Measurements from ENCODE around the gene GLYATL1B. TPM values are rescaled to one million over a fixed set of nuclear protein-coding genes. Genes with fewer than 3 reads are reported as not detected.
"Not testable (repeated sequence)": the region's sequence is repeated elsewhere in the genome, so short reads cannot be mapped to it uniquely, and the experiment has no call there.

Gene GLYATL1B
- total RNA-seq, 1 donor from 2014 or later, result not detected

DNA sequence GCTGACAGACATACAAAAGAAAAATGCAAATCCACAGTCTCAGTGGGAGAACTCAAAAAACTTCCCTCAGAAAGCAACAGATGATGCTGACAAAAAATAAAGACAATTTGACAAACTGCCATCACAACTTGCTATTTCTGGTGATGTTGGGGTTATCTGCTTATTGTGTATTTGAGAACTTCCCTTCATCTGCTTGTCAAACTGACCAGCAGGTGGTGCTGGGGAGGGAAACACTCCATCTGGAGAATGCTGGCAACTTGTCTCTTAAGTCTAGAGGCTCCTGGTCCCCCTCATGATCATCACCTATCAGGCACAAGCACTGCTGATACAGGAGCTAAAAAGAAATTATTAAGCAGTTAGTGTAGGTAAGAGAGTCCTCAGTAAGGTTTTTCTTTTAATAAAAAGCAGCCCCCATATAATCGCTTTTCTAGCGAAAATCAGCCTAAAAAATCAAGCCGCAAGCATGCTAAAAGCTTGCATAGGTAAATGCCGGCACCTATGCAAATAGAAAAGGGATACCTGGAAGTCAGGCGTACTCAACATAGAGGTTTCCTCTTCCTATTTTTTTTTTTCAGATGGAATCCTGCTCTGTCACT is 11.1 kb downstream of the GLYATL1B start:
- peak; percentile 60 for ATAC-seq

DNA sequence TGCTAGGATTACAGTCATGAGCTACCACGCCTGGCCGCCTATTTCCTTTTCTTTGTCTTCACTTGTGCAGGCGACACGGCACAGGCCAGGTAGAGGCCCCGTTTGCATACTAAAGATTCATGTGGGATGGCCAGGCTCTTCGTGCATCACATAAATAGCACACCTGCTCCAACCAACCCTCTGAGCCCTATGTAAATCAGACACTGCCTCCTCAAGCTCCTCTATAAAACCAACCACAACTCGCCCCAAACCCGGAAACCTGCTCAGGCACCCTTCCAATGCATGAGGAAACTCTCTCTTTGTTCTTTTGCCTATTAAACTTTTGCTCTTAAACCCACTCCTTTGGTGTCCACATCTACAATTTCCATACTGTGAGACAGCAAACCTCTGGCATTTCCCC is 11.8 kb downstream of the GLYATL1B start:
- peak; percentile 25 for ATAC-seq

DNA sequence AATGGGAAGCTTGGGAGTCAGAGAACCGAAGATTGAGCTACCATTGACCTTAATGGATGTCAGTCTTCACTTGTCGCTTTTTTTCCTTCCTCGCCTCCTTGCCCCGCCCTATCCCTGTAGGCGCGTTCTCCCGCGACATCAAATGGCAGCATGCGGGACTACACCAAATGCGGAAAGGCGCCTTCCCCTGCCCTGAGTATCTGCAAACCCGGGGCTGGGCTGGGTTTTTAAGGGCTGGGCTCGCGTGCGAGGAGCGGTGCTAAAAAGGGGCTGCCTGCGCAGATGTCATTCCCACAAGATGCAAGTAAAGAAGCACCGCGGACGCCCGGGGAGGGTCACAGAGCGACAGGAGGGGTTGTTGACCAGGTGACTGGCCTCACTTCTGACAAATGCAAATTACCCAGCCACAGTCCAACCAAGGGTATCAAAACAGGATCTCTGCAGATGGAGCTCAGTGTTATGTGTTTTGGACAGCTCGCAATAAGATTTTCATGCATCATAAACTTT is 16.2 kb downstream of the GLYATL1B start:
- peak; percentile 46 for ATAC-seq

DNA sequence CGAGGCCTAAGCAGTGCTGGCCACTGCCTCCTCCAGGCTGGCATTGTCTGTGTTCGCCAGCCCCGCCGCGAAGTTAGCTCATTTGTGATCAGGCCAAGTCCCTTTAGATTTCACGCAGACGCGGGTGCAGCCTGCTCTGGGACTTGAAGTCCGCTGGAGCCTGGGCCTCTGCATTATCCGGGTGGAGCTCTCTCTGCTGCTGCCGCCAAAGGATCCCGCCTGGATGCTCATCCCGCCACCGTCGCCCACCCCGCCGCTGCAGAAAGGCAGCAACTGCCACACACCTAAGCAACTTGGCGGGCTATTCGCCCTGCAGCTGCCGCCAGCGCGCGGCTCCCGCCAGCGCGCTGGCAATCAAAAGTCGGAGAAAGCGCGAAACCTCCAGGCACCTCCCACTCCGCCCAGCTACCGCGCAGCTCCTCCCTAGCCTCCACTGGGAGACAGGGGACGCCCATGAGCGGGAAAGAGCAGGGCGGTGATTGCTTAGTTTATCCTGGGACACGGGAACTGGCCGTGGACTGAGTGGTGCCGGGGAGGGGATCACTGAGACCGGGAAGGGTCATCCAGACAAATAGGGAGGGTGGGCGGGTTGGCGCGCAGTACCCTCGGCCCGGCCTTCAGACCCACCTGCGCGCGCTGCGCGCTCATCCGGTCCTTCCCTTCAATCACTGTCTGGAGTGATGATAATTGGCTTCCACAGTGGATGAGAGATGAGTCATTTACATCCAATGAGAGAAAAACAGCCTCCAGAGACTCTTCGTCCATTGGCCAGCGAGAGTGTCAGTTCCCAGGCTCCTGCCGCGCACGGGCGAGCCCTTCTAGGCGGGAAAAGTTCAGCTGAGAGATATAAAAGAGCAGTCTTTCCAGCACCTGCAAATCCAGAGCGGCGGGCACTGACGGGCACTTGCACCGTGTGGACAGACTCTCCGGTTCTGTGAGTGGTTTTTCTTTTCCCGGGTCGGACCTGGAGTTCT is 20.5 kb downstream of the GLYATL1B start, which contains the start of gene FAM111B:
TSS of gene FAM111B (plus strand) at position 875 of the 974 bp plus-strand sequence. CDS start 2,389 bp downstream, outside the sequence.
- peak; percentile 98 for ATAC-seq

DNA sequence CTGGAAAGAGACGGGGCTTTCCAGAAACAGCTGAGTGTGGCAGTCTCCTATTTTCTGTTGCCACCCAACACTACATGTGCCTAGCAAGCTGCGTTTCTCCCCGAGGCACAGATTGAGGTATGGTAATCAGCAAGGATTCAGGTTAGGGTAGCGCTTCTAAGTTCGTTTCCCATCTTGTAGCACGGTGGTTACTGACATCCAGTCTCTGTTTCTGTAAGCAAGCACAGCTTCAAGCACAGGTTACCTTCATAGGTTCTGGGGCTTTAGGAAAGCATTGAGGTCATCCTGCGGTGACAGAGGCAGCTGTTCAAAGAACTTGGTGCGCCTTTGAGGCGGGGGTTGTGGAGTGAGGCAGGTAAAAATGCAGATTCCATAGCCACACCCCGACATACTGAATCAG is 21.6 kb downstream of the GLYATL1B start:
- not testable (repeated sequence) for ATAC-seq

DNA sequence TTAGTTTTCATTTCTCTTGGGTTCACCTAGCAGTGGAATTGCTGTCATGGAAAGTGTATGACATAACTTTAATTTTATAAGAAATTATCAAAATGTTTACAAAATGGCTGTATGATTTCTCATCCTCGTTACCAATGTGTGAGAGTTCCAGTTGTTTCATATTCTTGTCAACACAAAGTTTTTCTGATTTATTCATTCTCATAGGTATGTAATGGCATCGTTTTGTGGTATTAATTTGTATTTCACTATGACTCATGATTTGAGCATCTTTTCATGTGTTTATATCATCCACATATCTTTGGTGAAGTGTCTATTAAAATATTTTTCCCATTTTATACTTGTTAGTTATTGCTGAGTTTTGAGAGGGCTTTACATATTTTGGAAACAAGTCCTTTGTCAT is 26.4 kb downstream of the GLYATL1B start:
- no peak for ATAC-seq

DNA sequence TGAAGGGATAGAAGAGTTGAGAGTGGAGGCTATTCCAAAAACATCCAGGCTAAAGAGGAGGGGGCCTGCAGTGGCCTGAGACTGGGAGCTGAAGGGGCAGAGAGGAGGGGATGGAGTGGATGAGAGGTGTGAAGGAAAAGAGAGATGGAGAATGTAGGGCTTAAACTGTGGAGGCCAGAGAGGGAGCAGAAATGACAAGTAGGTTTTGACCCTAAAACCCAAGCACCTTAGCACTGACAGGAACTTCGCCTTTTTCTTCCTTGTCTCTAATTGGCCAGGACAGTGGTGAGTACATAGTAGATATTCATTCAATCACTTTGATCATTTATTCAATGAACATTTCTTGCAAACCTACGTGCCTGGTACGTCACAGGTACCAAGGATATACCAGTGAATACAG is 28.2 kb downstream of the GLYATL1B start:
- no peak for ATAC-seq

DNA sequence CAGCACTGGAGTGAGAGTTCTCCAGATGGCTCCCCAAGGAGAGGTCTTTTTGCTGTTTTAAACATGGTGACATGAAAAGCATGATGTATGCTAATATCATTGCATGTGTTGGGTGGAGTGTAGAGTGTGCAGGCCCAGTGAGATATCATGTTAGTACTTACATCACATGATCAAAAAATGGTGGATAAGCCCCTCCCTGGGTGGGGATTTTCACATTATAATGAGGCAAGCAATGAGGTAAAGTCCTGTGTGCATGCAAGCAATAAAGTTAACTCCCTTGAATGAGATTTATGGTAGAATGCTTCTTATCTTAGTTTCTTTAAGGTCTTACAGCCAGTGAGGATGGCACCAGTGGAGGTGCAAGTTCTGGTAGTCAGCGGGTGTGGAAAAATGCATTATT is 29.4 kb downstream of the GLYATL1B start:
- no peak for ATAC-seq

DNA sequence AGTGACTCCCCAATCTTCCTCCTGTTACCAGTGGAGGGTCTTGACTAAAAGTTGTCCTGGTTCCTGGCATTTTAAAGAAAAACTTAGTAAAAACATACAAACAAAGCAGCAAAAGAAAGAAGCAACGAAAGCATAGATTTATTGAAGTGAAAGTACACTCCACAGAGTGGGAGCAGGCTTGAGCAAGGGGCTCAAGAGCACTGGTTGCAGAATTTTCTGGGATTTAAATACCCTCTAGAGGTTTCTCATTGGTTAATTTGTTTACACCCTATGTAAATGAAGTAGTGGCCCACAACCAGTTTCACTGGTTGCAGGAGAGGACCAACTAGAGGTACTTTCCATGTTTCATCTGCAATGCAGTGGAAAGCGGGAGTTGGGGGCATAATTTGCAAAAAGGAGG is 31.7 kb downstream of the GLYATL1B start:
- ATAC-seq, result no peak

DNA sequence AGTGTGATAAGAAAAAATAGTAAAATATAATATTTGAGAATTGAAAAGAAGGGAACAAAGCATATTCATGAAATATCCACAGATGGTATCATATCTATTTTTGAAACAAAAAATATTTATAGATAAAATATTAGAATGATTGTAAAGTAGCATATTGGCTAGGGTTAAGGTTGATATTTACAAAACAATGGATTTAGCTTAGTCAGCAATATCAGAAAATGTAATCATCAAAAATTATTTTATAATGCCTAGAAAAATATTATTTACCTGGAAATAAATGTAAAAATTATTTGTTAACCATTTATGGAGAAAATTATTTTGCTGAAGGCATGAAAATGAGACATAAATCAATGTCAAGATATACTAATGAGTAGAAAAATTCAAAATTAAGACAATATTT is 33.7 kb downstream of the GLYATL1B start:
- no peak for ATAC-seq

DNA sequence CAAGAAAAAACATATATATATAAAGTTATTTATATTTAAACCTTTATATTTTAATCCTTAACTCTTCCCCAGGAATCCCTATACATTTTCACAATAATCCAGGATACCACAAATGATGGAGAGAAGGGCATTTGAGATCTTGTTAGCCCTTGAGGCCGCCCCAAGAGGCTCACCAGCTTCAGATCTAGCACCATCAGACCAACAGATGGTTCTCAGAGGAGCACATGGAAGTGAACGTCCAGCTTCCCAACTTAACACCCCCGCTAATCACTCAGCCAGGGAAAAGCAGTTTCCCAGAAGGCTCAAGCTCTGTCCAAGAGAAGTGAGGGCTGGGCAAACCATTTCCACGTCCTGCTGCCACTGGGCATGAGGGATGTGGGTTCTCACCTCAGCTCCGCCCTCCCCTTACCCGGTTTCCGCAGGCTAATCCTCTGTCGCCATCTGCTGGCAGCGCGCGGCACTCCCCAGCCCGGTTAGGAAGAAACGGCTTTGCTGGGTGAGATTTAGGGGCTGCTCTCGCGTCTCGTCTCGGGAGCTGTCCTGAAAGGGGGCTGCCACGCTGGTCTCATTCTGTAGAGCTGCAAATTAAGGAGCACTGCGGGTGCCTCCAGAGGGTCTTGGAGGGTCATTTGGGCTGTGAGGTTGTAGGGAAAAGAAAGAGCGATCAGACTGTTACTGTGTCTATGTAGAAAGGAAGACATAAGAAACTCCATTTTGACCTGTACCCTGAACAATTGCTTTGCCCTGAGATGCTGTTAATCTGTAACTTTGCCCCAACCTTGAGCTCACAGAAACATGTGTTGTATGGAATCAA is 49.7 kb downstream of the GLYATL1B start:
- ATAC-seq, result peak; percentile 91

DNA sequence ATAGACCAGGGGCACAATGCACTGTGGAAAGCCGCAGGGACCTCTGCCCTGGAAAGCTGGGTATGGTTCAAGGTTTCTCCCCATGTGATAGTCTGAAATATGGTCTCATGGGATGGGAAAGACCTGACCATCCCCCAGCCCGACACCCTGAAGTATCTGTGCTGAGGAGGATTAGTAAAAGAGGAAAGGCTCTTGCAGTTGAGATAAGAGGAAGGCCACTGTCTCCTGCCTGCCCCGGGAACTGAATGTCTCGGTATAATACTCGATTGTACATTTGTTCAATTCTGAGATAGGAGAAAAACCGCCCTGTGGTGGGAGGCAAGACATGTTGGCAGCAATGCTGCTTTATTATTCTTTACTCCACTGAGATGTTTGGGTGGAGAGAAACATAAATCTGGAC is 50.4 kb downstream of the GLYATL1B start:
- ATAC-seq, result not testable (repeated sequence)

DNA sequence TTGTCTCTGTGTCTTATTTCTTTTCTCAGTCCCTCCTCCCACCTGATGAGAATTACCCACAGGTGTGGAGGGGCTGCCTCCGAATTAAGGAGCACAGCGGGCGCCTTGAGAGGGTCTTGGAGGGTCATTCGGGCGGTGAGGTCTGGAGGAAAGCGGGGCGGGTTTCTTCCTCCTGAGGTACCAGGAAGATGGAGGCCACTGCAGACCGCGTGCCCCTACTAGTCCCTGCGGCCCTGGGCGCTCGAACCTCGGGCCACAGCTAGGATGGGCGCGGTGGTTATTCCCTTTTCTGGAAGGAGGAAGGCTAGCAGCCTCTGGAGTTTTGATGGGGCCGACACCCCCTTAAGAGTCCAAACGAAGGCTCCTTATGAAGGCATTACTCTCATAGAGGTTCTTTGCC is 51.1 kb downstream of the GLYATL1B start:
- no peak for ATAC-seq

DNA sequence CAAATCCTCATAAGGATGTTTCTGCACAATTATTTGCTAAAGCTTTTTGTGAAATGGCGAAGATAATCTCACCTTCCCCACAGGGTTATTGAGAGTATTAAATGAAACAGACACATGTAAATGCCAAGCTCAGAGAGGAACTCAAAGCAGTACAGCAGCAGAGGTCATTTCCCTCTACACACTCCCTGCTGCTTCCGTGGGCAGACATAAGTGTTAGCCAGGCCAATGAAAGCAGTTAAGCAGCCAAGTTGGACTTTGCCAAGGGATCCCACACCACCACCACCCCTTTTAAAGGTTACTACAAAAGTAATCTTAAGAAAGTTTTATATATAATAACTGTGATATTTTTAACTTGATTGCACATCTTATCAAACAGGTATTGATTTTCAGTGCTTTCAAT is 52.5 kb downstream of the GLYATL1B start:
- ATAC-seq, result no peak

DNA sequence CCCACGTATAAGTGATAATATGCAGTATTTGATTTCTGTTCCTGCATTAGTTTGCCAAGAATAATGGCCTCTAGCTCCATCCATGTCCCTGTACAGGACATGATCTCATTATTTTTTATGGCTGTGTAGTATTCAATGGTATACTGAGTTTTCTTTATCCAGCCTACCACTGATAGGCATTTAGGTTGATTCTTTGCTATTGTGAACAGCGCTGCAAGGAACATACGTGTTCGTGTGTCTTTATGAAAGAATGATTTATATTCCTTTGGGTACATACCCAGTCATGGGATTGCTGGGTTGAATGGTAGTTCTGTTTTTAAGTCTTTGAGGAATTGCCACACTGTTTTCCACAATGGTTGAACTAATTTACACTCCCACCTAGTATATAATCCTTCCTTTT is 55.1 kb downstream of the GLYATL1B start:
- ATAC-seq, result no peak

DNA sequence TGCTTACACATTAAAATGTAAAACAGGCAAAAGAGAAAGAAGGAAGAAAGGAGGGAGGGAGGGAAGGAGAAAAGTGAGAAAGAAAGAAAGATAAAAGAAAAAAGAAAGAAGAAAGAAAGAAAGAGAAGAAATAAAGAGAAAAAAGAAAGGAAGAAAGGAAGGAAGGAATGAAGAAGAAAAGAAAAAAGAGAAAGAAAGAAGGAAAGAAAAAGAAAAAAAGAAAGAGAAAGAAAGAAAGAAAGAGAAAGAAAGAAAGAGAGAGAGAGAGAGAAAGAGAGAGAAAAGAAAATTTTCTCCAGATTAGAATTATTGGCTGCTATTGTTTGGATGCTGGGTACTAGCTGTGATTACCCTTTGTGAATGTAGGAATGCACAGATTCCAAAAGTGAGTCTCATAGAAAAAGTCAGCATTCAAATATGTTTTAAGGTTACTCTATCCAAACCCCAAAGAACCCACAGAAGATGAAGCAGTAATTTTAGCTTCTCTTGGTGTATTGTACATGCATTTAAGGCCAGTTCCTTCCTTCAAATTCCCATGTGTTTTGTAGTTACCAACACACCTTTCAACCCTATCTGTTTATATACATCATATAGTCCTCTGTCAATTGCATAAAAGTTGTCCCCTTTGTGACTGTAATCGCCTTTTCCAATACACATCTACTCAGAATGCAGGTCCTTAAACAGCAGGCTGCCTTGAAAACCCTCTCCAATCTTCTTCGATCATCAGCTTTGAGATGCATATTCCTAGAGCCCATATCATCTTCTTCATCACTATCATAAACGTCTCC is 55.8 kb downstream of the GLYATL1B start:
- ATAC-seq, result no peak

DNA sequence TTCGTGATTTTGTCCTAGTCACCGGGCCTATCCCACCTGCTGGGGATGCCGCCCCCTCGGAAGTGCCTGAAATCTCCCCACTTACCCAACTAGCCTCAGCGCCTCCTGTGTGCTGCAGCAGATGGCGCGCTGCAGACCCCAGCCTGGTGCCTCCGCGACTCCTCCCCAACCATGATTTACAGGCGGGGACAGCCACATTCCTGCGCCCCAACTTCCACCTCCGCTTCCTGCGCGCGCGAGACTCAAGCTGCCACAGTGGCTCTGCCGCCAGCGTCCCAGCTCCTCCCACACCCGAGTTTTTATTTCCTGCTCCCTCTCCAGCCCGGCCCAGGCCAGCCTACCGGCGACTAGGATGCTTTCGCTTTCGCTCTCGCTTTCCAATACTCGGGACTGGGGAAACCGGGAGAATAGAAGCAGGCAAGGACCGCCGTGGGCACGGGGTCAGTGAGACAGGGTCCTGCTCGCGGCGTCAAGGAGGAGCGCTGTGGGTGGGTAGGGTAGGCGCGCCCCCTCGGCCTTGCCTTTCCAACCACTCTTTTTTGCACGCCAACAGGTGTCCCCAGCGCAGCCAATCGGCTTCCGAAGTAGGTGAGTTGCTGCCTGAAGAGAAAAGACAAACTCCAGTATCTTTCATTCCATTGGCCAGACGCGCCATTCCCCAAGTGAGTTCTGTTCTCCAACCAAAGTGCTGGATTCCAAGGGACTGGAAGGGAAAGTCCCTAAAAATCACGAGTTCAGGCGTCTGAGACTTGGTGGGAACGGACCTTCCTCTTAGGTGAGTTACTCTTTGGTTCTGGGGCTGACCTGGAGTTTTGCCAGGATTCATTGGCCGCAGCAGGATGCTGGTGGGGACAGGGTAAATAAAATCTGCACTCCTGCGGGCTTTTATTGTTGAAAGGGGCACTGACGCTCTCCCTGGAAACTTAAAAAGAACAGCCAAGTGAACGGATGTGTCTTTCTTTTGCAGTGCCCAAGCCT is 56.7 kb downstream of the GLYATL1B start, which contains the start of gene FAM111A:
TSS of gene FAM111A (plus strand) at position 327 of the 978 bp plus-strand sequence. CDS start 6,017 bp downstream, outside the sequence.
- ATAC-seq, result peak; percentile 92

DNA sequence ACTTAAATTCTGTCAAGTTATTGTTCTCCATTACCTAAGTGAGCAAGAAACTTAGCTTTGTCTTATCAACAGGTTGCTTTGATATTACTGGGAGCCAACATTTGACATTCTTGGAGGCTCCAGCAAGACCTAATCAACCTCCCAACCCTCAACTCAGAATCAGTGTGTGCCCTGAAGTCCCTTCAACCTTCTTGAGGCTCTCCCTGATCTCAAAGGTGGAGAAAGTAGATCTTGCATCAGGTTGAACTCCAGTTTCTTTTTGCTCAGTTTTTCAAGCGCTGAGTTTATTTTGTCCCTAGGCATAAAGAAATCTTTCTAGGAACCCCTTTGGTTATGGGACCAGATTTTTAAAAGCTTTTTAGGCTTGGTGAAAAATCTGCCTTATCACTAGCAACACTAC is 58.0 kb downstream of the GLYATL1B start:
- ATAC-seq, result no peak

All from esophagus mucosa (tissue), 1 donor.